ENCODE measurements around the gene MDH2.
"Not testable (repeated sequence)": the region's sequence is repeated elsewhere in the genome, so short reads cannot be mapped to it uniquely, and the experiment has no call there.

MDH2 gene

GRCh38 chr7:76047811-76048667 is at the start of gene MDH2, which contains the start of gene STYXL1:
TSS of gene MDH2 (plus strand) at chr7:76048106. CDS start at chr7:76048161, 55 bp downstream.
TSS of gene STYXL1 (minus strand) at chr7:76048000. CDS start at chr7:76030523, 17,477 bp downstream.
- in situ Hi-C loops (cut with MboI; ENCODE audit: low sequenced_read_pairs), result no loop called here

GRCh38 chr7:76000566-76000965 is 47.3 kb upstream of the MDH2 start:
- in situ Hi-C loops (cut with MboI; ENCODE audit: low sequenced_read_pairs), result loop anchor here (25.0 kb wide), 2 partner anchors 113 to 938 kb away; partner anchors contain the start of genes RCC1L and RHBDD2

- in situ Hi-C loops (cut with MboI; ENCODE audit: low sequenced_read_pairs), result loop anchor here (25.0 kb wide), 2 partner anchors 115 to 940 kb away; partner anchors contain the start of genes RCC1L and RHBDD2
Measured at GRCh38 chr7:76002139-76002538, 45.8 kb upstream of the MDH2 start.

- in situ Hi-C loops (cut with MboI; ENCODE audit: low sequenced_read_pairs), result loop anchor here (25.0 kb wide), 2 partner anchors 116 to 941 kb away; partner anchors contain the start of genes RCC1L and RHBDD2
Measured at GRCh38 chr7:76002822-76003221, 45.1 kb upstream of the MDH2 start.

- in situ Hi-C loops (cut with MboI; ENCODE audit: low sequenced_read_pairs), result loop anchor here (25.0 kb wide), 2 partner anchors 116 to 941 kb away; partner anchors contain the start of genes RCC1L and RHBDD2
Measured at GRCh38 chr7:76003351-76003750, 44.6 kb upstream of the MDH2 start.

GRCh38 chr7:76005004-76005403 is 42.9 kb upstream of the MDH2 start:
- in situ Hi-C loops (cut with MboI; ENCODE audit: low sequenced_read_pairs), result loop anchor here (25.0 kb wide), 2 partner anchors 118 to 943 kb away; partner anchors contain the start of genes RCC1L and RHBDD2

- in situ Hi-C loops (cut with MboI; ENCODE audit: low sequenced_read_pairs), result loop anchor here (25.0 kb wide), 2 partner anchors 121 to 946 kb away; partner anchors contain the start of genes RCC1L and RHBDD2
Measured at GRCh38 chr7:76008156-76008687, 39.7 kb upstream of the MDH2 start.

GRCh38 chr7:76009672-76010600 is 38.0 kb upstream of the MDH2 start:
- in situ Hi-C loops (cut with MboI; ENCODE audit: low sequenced_read_pairs), result loop anchor here (25.0 kb wide), 2 partner anchors 123 to 948 kb away; partner anchors contain the start of genes RCC1L and RHBDD2

- in situ Hi-C loops (cut with MboI; ENCODE audit: low sequenced_read_pairs), result loop anchor here (25.0 kb wide), 2 partner anchors 124 to 949 kb away; partner anchors contain the start of genes RCC1L and RHBDD2
Measured at GRCh38 chr7:76011442-76011861, 36.5 kb upstream of the MDH2 start.

- in situ Hi-C loops (cut with MboI; ENCODE audit: low sequenced_read_pairs), result loop anchor here (25.0 kb wide), 2 partner anchors 129 to 954 kb away; partner anchors contain the start of genes RCC1L and RHBDD2
Measured at GRCh38 chr7:76016191-76016947, 31.5 kb upstream of the MDH2 start.

GRCh38 chr7:76018520-76018919 is 29.4 kb upstream of the MDH2 start:
- in situ Hi-C loops (cut with MboI; ENCODE audit: low sequenced_read_pairs), result loop anchor here (25.0 kb wide), 2 partner anchors 131 to 956 kb away; partner anchors contain the start of genes RCC1L and RHBDD2

- in situ Hi-C loops (cut with MboI; ENCODE audit: low sequenced_read_pairs), result loop anchor here (25.0 kb wide), 2 partner anchors 133 to 958 kb away; partner anchors contain the start of genes RCC1L and RHBDD2
Measured at GRCh38 chr7:76020031-76020714, 27.7 kb upstream of the MDH2 start.

GRCh38 chr7:76022026-76022780 is 25.7 kb upstream of the MDH2 start:
- in situ Hi-C loops (cut with MboI; ENCODE audit: low sequenced_read_pairs), result loop anchor here (25.0 kb wide), 2 partner anchors 135 to 960 kb away; partner anchors contain the start of genes RCC1L and RHBDD2

GRCh38 chr7:76023002-76023401 is 24.9 kb upstream of the MDH2 start:
- in situ Hi-C loops (cut with MboI; ENCODE audit: low sequenced_read_pairs), result loop anchor here (25.0 kb wide), 2 partner anchors 136 to 961 kb away; partner anchors contain the start of genes RCC1L and RHBDD2

- in situ Hi-C loops (cut with MboI; ENCODE audit: low sequenced_read_pairs), result not testable (repeated sequence)
Measured at GRCh38 chr7:76029682-76030081, 18.2 kb upstream of the MDH2 start.

- in situ Hi-C loops (cut with MboI; ENCODE audit: low sequenced_read_pairs), result no loop called here
Measured at GRCh38 chr7:76031964-76032363, 15.9 kb upstream of the MDH2 start.

GRCh38 chr7:76037310-76037709 is 10.6 kb upstream of the MDH2 start:
- in situ Hi-C loops (cut with MboI; ENCODE audit: low sequenced_read_pairs), result no loop called here

GRCh38 chr7:76040126-76040525 is 7.8 kb upstream of the MDH2 start:
- in situ Hi-C loops (cut with MboI; ENCODE audit: low sequenced_read_pairs), result no loop called here
